ENCODE results near the gene MYBPHL.
"Not testable (repeated sequence)": the region's sequence is repeated elsewhere in the genome, so short reads cannot be mapped to it uniquely, and the experiment has no call there.

MYBPHL gene

GRCh38 chr1:109293026-109293425, 13.8 kb downstream of the MYBPHL start:
- no peak for DNase-seq (ENCODE audit: low spot score)
- CTCF ChIA-PET, result interaction anchor here (0.6 kb wide), 1 partner anchor 92 kb away, joined by 4 read pairs; no protein-coding TSS in a partner anchor
- POLR2A ChIA-PET (ENCODE audit: low non-redundant PET), result interaction anchor here (0.6 kb wide), 1 partner anchor 193 kb away, joined by 3 read pairs; no protein-coding TSS in a partner anchor
- no peak overlapping the region for H3K27ac ChIP-seq
- TF ChIP-seq, protein P1, sequence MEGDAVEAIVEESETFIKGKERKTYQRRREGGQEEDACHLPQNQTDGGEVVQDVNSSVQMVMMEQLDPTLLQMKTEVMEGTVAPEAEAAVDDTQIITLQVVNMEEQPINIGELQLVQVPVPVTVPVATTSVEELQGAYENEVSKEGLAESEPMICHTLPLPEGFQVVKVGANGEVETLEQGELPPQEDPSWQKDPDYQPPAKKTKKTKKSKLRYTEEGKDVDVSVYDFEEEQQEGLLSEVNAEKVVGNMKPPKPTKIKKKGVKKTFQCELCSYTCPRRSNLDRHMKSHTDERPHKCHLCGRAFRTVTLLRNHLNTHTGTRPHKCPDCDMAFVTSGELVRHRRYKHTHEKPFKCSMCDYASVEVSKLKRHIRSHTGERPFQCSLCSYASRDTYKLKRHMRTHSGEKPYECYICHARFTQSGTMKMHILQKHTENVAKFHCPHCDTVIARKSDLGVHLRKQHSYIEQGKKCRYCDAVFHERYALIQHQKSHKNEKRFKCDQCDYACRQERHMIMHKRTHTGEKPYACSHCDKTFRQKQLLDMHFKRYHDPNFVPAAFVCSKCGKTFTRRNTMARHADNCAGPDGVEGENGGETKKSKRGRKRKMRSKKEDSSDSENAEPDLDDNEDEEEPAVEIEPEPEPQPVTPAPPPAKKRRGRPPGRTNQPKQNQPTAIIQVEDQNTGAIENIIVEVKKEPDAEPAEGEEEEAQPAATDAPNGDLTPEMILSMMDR (conservative IDR thresholded peaks at IDR 0.05; ENCODE audit: low read depth), result no peak

DNA sequence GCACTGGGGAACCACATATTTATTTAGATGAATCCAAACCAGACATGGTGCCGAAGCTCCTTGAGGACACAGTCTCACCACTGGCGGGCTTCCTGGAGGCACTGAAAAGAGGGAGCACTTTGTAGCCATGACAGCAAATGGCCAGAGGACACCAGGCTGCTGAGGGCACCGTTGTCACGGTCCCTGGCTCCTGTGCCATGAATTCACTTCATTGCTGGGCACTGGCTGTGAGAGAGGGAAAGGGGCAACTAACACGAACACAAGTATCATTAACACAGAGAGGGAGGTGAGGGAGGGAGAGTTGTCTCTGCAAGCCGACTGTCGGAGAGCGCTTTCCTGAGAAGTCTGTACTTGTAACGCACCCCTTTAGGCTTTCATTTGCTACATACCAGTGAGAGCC, 14.4 kb downstream of the MYBPHL start:
- TF ChIP-seq, protein P1 (conservative IDR thresholded peaks at IDR 0.05; ENCODE audit: low read depth), result no peak
- H3K27ac ChIP-seq, result no peak overlapping the region
- no peak for DNase-seq (ENCODE audit: low spot score)
- ChIA-PET POLR2A (ENCODE audit: low non-redundant PET) (interaction anchor here (0.6 kb wide), 1 partner anchor 192 kb away, joined by 3 read pairs; no protein-coding TSS in a partner anchor), CTCF (interaction anchor here (0.7 kb wide), 1 partner anchor 87 kb away, joined by 3 read pairs; no protein-coding TSS in a partner anchor)

DNA sequence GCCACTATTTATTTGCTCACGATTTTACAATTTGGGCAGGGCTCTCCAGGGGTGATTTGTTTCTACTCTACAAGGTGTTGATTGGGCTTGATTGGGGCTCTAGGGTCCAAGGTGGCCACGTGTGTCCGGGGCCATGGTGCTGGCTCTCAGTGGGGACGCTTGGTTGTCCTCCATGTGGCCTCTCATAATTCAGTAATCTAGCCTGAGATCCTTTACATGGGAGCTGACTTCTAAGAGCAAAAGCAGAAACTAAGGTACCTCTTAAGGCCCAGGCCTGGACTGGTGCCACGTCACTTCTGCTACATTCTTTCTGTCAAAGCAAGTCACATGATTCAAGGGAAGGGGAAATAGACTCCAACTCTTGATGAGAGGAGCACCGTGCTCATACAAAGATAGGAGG, 15.8 kb downstream of the MYBPHL start:
- DNase-seq (ENCODE audit: low spot score), result no peak
- CTCF ChIA-PET, result no interaction called here
- POLR2A ChIA-PET (ENCODE audit: low non-redundant PET), result no interaction called here
- TF ChIP-seq, protein P1 (conservative IDR thresholded peaks at IDR 0.05; ENCODE audit: low read depth), result no peak
- no peak overlapping the region for H3K27ac ChIP-seq

DNA sequence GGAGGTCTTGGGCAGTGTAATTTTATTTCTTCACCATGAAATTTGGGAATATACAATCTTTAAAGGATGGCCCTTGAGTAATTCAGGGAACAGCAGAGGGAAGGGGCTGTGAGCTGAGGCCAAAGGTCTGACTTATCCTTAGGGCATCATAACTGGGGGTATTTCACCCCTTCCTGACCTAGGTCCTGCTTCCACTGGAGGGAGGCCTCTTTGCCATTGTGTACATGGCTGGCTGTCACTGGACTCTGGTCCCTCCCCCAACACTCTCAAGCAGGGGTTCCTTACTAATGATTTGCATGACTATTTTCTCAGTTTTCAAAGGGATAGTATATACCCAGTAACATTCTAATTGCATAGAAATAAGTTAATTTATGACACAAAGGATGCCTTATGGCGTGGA, 16.7 kb downstream of the MYBPHL start:
- TF ChIP-seq, protein P1 (conservative IDR thresholded peaks at IDR 0.05; ENCODE audit: low read depth), result no peak
- POLR2A ChIA-PET (ENCODE audit: low non-redundant PET), result no interaction called here

DNA sequence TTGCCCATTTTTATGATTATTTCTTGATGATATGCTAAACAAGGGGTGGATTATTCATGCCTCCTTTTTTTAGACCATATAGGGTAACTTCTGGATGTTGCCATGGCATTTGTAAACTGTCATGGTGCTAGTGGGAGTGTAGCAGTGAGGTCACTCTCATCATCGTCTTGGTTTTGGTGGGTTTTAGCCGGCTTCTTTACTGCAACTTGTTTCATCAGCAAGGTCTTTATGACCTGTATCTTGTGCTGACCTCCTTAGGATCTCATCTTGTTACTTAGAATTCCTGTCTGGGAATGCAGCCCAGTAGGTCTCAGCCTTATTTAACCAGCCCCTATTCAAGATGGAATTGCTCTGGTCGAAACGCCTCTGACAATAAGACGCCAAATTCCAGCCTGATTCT, 20.0 kb downstream of the MYBPHL start:
- CTCF ChIA-PET; H3K27ac ChIP-seq; POLR2A ChIA-PET (ENCODE audit: low non-redundant PET); DNase-seq (ENCODE audit: low spot score): not testable (repeated sequence)

More for the DNA sequence above, 16.7 kb downstream of the MYBPHL start:
- DNase-seq (ENCODE audit: low spot score), result no peak
- no peak overlapping the region for H3K27ac ChIP-seq
- CTCF ChIA-PET, result interaction anchor here (0.5 kb wide), 1 partner anchor 190 kb away, joined by 3 read pairs; no protein-coding TSS in a partner anchor

GRCh38 chr1:109283748-109284600, 22.8 kb downstream of the MYBPHL start:
- no peak for DNase-seq (ENCODE audit: low spot score)
- POLR2A ChIA-PET (ENCODE audit: low non-redundant PET), result no interaction called here
- CTCF ChIA-PET, result interaction anchor here (0.9 kb wide), 1 partner anchor 114 kb away, joined by 3 read pairs; the partner anchor contains the start of gene SORT1
- peak overlapping the region; percentile 91 for H3K27ac ChIP-seq
- TF ChIP-seq, protein P1 (conservative IDR thresholded peaks at IDR 0.05; ENCODE audit: low read depth), result no peak
